IPS-20b (cell line): ENCODE measurements around the gene PMP22.

Experiments
- H3K27ac ChIP-seq: one replicate; pipeline ENCODE4 v1.5.1; 2013; ENCODE audit warnings: low read length
- H3K27me3 ChIP-seq: 2 replicates; pipeline ENCODE4 v1.6.1; 2013; ENCODE audit warnings: mild to moderate bottlenecking, low read length, inconsistent platforms; ENCODE audit not compliant: insufficient read depth
- H3K36me3 ChIP-seq: 2 replicates; pipeline ENCODE4 v1.6.1; 2013; ENCODE audit warnings: low read depth, mild to moderate bottlenecking, inconsistent platforms, low read length, moderate library complexity; ENCODE audit not compliant: insufficient read depth
- H3K4me1 ChIP-seq: 2 replicates; pipeline ENCODE4 v1.6.1; 2013; ENCODE audit warnings: mild to moderate bottlenecking, control low read depth, inconsistent platforms, low read length, moderate library complexity; ENCODE audit not compliant: insufficient read depth
- H3K4me3 ChIP-seq: 2 replicates; pipeline ENCODE4 v1.5.1; 2013; ENCODE audit warnings: mild to moderate bottlenecking, low read length, inconsistent platforms
- H3K9ac ChIP-seq: 2 replicates; pipeline ENCODE4 v1.6.1; 2013; ENCODE audit warnings: low read depth, mild to moderate bottlenecking, inconsistent platforms, low read length, moderate library complexity
- H3K9me3 ChIP-seq: 2 replicates; pipeline ENCODE4 v1.6.1; 2013; ENCODE audit warnings: mild to moderate bottlenecking, low read depth, low read length, inconsistent platforms; ENCODE audit not compliant: insufficient read depth

PMP22 gene

DNA sequence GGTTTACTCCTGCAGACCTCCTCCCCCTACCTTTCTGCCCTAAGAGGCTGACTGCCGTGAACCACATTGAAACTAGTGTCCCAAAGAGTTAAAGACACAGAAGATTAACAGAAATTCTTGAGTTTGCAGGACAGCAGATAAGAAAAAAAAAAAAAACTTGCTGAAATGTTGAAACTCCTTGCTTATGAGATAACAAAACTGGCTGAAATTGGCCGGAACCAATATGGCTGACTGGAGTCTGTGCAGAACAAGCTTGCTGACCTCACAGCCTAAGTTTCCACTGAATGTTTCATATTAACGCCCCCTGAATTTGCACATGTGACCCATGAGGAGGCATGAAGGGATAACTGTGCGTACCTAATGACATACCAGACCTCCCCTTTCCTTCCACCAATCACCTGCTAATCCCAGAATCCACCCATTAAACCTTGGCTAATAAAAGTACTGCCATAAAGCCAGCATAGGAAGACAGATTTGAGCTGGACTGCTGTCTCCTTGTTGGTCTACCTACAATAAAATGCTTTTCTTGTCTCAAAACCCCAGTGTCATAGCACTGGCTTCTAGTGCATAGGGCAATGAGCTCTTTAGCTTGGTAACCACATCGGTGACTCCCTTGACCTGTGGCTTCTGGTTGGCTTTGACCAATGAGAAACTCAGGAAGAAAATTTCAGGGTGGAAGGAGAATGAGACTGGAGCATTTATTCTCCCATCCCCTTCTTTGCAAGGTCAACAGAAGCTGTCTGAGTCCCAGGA, 80.1 kb downstream of the PMP22 start:
- Histone ChIP-seq H3K4me1 (peaks cover 4% of the 10 kb centered on the region; the same call in 1 of the 2 replicates), H3K36me3 (no peaks in the 10 kb centered on the region), H3K27ac (no peak overlapping the region)

DNA sequence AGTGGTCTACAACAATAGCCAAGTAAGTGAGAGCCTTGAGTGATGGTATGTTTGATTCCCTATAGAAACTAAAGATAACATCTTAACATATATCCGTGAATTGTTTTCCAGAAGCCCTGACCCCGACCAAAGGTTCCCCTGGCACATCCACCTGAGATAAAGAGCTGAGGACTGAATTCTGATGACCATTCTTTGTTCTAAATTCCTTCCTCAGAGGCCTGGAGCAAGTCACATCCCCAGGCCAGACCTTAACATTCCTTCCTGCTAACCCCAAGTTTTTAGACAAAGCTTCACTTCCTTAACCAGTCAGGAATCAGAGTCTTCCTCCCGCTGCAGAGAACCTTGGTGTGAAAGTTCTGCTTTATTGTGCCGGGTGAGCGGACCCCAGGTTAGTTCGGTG, 83.3 kb downstream of the PMP22 start:
- Histone ChIP-seq H3K27me3 (no peaks in the 10 kb centered on the region), H3K4me3 (no peak overlapping the region), H3K27ac (no peak overlapping the region), H3K9me3 (no peaks in the 10 kb centered on the region), H3K4me1 (peaks cover 11% of the 10 kb centered on the region), H3K9ac (no peak overlapping the region), H3K36me3 (no peaks in the 10 kb centered on the region)

More for the DNA sequence above, 80.1 kb downstream of the PMP22 start:
- Histone ChIP-seq H3K9me3 (no peaks in the 10 kb centered on the region), H3K27me3 (no peaks in the 10 kb centered on the region), H3K4me3 (no peak overlapping the region), H3K9ac (no peak overlapping the region)

DNA sequence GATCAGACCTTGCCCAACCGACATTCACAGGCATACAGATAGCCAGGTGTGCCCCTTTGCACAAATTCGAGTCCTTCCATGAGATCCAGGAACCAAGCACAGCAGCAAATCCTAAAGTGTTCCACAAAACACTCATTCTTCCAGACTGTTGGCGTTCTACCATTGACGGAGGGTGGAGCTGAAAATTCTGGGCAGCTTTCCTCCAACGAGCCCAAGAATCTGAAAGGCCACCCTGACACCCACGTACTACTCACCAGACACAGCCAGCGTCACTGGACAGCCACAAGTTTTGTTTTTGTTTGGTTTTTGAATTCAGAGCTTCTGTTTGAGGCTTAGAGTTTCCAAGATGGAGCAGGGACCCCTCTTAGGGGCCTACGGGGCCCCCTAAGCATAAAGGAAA, 83.8 kb downstream of the PMP22 start:
- Histone ChIP-seq H3K9me3 (no peaks in the 10 kb centered on the region), H3K27me3 (no peaks in the 10 kb centered on the region), H3K4me1 (peaks cover 11% of the 10 kb centered on the region), H3K4me3 (no peak overlapping the region), H3K9ac (no peak overlapping the region), H3K36me3 (no peaks in the 10 kb centered on the region), H3K27ac (no peak overlapping the region)

DNA sequence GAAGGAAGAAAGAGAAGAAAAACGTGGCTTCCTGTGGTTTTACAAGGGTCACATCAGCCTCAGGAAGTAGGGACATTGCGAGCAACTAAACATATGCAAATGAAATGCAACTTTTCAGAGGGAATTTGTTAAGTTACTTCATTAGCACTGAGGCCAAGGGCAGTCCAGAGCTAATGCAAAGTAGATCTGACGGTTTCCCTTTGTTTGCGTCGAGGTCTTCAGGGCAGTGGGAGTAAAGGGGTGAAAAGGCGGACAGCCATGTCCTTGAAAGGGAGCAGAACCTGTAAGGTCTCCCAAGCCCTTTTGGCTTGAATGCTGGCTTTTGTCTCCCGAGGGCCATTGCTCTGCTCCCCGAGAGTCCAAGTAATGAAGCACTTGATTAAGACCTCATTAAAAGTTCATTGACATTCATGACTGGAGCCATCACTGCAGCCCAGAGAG, 85.0 kb downstream of the PMP22 start:
- Histone ChIP-seq H3K4me1 (peaks cover 11% of the 10 kb centered on the region), H3K27me3 (no peaks in the 10 kb centered on the region), H3K27ac (peak overlapping the region; percentile 36), H3K9ac (peak overlapping the region; percentile 59; the same call in 1 of the 2 replicates), H3K9me3 (no peaks in the 10 kb centered on the region), H3K4me3 (peak overlapping the region; percentile 8; the same call in 1 of the 2 replicates), H3K36me3 (no peaks in the 10 kb centered on the region)
